HK-2 (cell line): Measurements from ENCODE around the gene PRR12.

Experiments used
- DNase-seq: peaks from one replicate; pipeline ENCODE4 v3.0.0-alpha.2; 2018; ENCODE audit not compliant: unreplicated experiment

The PRR12 gene

DNA sequence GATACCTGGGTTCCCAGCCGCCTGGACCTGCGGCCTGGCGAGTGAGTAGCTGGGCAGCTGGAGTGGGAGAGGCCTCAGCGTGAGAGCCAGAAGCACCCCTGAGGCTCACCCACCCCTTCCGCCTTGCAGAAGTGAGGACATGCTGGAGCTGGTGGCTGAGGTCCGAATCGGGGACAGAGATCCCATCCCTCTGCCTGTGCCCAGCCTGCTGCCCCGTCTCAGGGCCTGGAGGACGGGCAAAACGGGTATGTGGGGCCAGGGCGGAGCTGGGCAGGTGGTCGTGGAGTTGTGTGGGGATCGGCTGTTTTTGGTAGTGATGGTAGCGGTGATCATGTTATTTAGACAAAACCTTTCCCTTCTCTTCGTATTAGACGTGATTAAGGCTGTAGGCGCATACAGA lies 55.6 kb downstream of the PRR12 start:
- no peak for DNase-seq

DNA sequence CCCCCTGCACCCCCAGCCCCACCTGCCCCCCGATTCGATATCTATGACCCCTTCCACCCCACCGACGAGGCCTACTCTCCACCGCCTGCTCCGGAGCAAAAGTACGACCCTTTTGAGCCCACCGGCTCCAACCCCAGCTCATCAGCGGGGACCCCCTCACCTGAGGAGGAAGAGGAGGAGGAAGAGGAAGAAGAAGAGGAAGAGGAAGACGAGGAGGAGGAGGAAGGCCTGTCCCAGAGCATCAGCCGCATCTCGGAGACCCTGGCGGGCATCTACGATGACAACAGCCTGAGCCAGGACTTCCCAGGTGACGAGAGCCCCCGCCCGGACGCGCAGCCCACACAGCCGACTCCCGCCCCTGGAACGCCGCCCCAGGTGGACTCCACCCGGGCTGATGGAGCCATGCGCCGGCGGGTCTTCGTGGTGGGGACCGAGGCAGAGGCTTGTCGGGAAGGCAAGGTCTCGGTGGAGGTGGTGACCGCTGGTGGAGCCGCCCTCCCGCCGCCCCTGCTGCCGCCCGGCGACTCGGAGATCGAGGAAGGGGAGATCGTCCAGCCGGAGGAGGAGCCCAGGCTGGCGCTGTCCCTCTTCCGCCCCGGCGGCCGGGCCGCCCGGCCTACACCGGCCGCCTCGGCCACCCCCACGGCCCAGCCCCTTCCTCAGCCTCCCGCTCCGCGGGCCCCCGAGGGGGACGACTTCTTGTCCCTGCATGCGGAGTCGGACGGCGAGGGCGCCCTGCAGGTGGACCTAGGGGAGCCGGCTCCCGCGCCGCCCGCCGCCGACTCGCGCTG lies 60.2 kb downstream of the PRR12 start:
- DNase-seq, result no peak

GRCh38 chr19:49651820-49652550 lies 61.0 kb downstream of the PRR12 start:
- DNase-seq, result no peak

DNA sequence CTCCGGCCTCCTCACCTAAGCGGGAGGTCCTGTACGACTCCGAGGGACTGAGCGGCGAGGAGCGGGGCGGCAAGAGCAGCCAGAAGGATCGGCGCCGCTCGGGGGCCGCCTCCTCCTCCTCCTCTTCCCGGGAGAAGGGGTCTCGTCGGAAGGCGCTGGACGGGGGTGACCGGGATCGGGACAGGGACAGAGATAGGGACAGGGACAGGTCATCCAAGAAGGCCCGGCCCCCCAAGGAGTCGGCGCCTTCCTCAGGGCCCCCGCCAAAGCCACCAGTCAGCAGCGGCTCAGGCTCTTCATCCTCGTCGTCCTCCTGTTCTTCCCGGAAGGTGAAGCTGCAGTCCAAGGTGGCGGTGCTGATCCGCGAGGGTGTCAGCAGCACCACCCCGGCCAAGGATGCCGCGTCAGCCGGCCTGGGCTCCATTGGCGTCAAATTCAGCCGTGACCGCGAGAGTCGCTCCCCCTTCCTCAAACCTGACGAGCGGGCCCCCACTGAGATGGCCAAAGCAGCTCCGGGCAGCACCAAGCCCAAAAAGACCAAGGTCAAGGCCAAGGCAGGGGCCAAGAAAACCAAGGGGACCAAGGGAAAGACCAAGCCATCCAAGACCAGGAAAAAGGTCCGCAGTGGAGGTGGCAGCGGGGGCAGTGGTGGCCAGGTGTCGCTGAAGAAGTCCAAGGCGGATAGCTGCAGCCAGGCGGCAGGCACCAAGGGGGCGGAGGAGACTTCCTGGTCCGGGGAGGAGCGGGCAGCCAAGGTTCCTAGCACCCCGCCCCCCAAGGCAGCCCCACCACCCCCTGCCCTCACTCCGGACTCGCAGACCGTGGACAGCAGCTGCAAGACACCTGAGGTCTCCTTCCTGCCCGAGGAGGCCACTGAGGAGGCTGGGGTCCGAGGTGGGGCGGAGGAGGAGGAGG lies 61.8 kb downstream of the PRR12 start:
- no peak for DNase-seq

- DNase-seq, result no peak
These were observed 62.5 kb downstream of the PRR12 start for GRCh38 chr19:49653466-49653806.

DNA sequence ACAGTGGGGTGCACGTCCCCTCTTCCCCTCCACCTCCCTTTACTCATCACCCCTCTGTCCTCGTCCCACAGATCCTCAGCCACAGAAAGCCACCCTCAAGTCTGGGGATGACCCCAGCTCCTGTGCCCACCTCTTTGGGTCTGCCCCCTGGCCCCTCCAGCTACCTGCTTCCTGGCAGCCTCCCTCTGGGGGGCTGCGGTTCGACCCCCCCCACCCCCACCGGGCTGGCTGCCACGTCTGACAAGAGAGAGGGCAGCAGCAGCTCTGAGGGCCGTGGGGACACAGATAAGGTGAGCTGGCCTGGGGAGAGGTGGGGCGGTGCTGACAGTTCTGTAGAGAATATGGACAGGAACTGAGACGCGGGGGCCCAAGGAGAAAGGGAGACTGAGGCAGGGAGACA lies 63.6 kb downstream of the PRR12 start:
- no peak for DNase-seq

DNA sequence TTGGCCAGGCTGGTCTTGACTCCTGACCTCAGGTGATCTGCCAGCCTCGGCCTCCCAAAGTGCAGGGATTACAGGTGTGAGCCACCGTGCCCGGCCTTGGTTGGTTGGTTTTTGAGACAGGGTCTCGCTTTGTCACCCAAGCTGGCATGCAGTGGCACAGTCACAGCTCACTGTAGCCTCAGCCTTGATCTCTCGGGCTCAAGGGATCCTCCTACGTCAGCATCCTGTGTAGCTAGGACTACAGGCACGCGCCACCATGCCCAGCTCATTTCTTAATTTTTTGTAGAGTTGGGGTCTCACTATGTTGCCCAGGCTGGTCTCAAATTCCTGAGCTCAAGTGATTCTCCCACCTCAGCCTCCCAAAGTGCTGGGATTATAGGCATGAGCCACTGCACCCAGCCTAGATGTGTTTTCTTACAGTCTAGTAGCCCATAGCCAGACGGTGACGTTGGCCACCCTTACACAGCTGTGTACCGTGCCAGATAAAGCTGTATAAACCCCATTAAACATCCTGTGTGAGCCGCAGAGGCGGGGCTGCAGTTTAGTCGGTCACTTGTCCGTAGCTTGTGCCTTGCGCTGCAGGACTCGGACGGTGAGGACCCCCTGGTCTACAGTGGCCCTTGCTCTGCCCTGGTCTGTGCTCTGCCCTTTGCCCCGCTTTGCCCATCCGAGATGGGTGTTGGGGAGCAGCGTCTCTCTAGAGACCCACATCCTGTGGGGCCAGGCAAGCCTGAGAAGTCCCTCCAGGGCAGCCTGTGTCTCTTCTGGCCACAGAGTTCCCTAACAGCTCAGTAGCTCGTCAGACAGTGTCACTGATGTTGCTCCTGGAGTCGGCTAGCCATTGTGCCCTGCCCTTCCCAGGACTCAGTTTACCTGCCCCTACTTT lies 64.8 kb downstream of the PRR12 start:
- no peak for DNase-seq

GRCh38 chr19:49656456-49657109 lies 65.6 kb downstream of the PRR12 start:
- DNase-seq, result no peak

- DNase-seq, result no peak
These were observed 66.6 kb downstream of the PRR12 start for GRCh38 chr19:49657493-49658138.

GRCh38 chr19:49658139-49658517 lies 67.1 kb downstream of the PRR12 start:
- DNase-seq, result no peak

DNA sequence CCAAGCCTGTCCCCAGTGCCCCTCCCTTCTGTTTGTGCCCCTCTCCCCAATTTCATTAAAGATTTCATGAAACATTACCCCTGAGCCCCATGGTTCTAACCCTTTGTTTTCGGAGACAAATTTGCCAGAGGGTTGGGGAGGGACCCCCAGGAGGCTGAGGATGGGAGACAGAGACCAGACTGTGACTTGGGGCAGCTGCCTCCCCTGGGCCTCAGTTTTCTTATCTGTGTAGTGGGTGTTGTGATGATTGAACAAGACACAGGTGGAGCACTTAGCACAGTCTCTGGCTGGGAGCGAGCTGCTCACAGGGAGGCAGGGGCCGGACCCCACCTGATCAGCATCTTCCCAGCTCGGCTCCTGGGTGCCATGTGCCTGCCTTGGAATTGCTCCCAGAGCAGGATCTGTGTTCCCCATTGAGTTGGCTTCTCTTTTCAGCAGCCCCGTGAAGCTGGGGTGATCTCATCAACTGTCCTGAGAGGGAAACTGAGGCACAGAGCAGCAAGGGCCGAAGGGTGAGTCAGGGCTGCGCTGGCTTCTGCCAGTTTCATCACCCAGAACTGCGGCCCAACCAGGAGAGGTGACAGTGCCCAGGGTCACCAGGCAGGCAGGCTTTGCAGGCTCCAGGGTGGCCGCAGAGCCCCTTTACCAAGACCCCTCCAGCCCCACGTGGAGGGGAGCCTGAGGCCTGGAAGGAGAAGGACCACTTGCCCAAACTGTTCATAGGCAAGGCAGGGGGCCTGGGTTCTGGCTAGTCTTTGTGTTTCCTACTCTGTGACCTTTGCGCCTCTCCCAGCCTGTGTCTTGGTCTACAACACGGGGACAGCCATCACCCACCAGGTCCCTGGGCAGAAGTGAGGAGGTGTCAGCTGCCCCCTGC lies 67.8 kb downstream of the PRR12 start:
- no peak for DNase-seq

DNA sequence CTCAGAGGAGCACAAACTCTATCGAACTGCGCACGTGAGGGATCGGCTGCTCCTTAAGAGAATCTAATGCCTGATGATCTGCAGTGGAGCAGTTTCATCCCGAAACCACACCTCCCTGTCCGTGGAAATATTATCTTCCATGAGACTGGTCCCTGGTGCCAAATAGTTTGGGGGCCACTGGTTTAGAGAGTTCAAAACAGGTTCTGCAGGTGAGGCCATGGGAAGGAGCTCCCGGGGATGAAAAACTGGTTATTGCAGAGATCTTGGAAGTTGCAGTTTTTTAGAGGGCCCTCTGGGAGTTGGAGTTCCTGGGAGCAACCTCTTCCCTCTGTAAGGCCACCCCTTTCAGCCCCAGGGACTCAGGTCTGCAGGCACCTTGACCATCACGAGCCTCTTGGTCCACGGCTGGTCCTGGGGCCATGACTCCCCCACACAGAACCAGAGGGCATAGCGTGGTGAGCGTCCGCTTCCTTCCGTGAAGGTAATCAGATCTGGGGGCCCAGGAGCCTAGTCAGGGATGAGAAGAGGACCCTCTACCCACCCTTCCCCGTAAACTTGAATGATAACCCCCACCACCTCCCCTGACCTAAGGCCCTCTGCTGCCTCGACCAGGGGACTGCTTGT lies 69.5 kb downstream of the PRR12 start:
- DNase-seq, result no peak

DNA sequence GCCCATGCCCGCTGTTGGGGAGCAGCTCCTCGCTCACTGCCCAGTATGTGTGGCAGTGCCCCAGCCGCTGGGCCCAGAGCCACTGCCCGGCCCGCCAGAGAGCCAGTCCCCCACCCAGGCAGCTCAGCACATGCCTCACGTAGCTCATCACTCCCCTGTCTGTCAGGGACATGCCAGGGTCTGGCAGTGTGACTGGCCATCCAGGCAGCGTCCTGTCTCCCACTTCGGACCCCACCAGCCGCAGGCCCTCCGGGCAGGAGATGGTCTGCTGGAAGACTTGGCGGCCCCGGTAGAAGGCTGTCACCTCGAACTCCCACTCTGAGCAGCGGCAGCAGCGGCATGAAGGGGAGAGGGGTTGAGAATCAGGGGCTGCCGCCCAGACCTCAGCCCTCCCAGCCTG lies 71.0 kb downstream of the PRR12 start:
- DNase-seq, result no peak

GRCh38 chr19:49663224-49663623 lies 72.2 kb downstream of the PRR12 start:
- no peak for DNase-seq

DNA sequence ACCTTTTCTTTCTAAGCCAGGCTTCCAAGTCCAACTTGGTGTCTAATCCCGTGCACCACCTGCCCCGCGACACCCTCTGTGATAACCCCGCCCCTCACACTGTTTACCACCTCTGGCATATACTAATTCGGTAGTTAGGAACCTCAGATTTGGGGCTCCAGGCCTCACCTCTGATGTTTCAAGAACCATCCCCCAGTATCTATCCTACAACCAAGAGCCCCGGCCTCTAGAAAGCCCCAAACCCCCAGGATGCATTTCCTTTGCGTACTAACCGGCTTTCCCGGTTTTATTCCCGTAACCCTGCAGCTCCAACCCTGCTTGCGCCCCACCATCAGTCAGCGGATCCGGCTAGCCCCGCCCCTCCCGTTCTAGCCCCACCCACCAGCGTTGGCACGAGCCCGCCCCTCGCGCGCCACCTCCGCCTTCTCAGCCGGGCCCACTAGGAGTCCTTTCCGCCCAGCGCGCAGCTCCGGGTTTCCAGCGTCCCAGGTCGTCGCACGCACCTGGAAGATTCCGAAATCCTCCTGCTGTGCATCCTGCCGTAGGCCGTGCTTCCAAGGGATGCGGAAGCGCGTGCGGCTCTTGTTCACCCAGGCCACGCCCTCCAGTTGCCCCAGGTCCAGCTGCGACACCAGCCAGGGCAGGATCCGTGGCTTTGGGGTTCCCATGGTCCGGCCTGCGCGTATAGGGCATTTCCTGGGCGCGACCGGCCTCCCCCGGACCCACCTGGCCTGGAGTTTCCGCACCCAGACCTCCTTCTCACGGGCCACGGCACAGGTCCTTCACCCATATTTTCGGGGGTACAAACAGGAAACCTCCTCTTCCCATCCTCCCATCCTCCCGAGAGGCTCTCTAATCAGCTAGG lies 73.4 kb downstream of the PRR12 start:
- peak; percentile 95 for DNase-seq

GRCh38 chr19:49665036-49665350 lies 74.0 kb downstream of the PRR12 start:
- DNase-seq, result no peak

GRCh38 chr19:49665351-49666119 lies 74.6 kb downstream of the PRR12 start, which contains the start of the genes BCL2L12 and IRF3:
Gene BCL2L12 (plus strand): TSS chr19:49665933. CDS start chr19:49666693, 760 bp downstream.
Gene IRF3 (minus strand): TSS chr19:49665857. CDS start chr19:49664838, 1,019 bp downstream.
- peak; percentile 98 for DNase-seq
